NB4 (cell line): ENCODE measurements around the gene FUT3.

Source experiments
- POLR2A ChIP-seq: IDR thresholded peaks from 2 replicates; pipeline ENCODE4 v1.6.1; 2011; ENCODE audit warnings: mild to moderate bottlenecking; ENCODE audit not compliant: insufficient read length; ENCODE audit errors: extremely low read depth
- TF ChIP-seq, protein P1 (sequence below): IDR thresholded peaks from one replicate; pipeline ENCODE4 v1.5.1; 2012; ENCODE audit warnings: low read depth, low read length

DNA sequence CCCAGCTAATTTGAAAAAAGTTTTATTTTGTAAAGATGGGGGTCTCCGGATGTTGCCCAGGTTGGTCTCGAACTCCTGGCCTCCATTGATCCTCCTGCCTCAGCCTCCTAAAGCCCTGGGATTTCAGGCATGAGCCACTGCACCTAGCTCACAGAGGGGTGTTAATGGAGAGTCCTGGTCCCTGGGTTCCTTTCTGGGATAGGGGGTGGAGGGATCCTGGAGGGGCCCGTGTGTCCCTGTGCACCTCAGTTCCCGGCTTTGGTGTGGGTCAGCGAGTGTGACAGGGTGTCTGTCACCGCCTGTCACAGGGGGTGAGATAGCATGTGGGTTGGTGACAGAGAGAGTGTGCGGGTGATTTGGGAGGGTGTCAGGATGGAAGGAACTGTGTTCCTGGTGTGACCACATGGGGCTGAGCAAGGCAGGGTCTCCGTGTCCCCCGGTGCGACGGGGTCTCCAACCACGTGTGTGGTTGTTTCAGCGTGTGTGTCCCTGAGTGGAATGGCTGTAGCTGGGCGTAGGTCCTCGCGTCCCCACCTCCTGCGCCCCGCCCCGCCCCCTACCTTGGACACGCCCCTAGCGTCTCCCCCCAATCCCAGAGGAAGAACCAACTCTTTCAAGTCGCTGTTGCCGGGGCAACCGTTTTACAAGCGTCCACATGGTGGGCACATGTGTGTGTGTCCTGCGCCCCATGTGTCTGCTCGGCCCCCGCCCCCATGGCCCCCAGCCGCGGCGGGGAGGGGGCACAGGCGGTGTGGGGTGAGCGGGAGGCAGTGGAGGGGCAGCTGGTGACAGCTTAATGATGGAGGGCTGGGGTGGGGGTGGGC lies 49.2 kb downstream of the FUT3 start:
- no peak for TF ChIP-seq POLR2A
- TF ChIP-seq, protein P1, sequence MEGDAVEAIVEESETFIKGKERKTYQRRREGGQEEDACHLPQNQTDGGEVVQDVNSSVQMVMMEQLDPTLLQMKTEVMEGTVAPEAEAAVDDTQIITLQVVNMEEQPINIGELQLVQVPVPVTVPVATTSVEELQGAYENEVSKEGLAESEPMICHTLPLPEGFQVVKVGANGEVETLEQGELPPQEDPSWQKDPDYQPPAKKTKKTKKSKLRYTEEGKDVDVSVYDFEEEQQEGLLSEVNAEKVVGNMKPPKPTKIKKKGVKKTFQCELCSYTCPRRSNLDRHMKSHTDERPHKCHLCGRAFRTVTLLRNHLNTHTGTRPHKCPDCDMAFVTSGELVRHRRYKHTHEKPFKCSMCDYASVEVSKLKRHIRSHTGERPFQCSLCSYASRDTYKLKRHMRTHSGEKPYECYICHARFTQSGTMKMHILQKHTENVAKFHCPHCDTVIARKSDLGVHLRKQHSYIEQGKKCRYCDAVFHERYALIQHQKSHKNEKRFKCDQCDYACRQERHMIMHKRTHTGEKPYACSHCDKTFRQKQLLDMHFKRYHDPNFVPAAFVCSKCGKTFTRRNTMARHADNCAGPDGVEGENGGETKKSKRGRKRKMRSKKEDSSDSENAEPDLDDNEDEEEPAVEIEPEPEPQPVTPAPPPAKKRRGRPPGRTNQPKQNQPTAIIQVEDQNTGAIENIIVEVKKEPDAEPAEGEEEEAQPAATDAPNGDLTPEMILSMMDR, result no peak
